HCT116 (cell line): ENCODE results near the gene CABP2.
"Not testable (repeated sequence)": the region's sequence is repeated elsewhere in the genome, so short reads cannot be mapped to it uniquely, and the experiment has no call there.

Experiments
- ATF3 ChIP-seq: IDR thresholded peaks from 2 replicates; pipeline ENCODE4 v1.6.1; 2012
- CTCF ChIP-seq, 3 experiments: fragments of 200-600 bp in 1 of 3; sonication (generic) in 1 of 3; IDR thresholded peaks in 2 of 3; conservative IDR thresholded peaks in 1 of 3; 2 replicates each; pipeline ENCODE4 v1.5.1; 2012 to 2017; ENCODE audit warnings: low read depth in 2 of 3, low read length in 2 of 3, antibody characterized with exemption in 1 of 3, borderline replicate concordance in 1 of 3, control low read depth in 1 of 3, mild to moderate bottlenecking in 1 of 3, mixed read lengths in 1 of 3, mixed run types in 1 of 3, moderate library complexity in 1 of 3; ENCODE audit not compliant: insufficient read depth in 1 of 3
- EZH2 ChIP-seq: fragments of 200-600 bp; sonication (generic); IDR thresholded peaks from 2 replicates; pipeline ENCODE4 v1.6.1; 2017; ENCODE audit warnings: antibody characterized with exemption, mixed run types
- EZH2phosphoT487 ChIP-seq: fragments of 200-600 bp; IDR thresholded peaks from 2 replicates; pipeline ENCODE4 v1.6.1; 2018; ENCODE audit warnings: antibody characterized with exemption, borderline replicate concordance
- POLR2A ChIP-seq: IDR thresholded peaks from 2 replicates; pipeline ENCODE4 v1.7.0; 2011; ENCODE audit warnings: borderline replicate concordance; ENCODE audit not compliant: insufficient read depth, insufficient read length; ENCODE audit errors: extremely low read depth
- RAD21 ChIP-seq: IDR thresholded peaks from 2 replicates; pipeline ENCODE4 v1.6.1; 2012; ENCODE audit warnings: low read depth, mild to moderate bottlenecking
- SIN3A ChIP-seq: IDR thresholded peaks from 2 replicates; pipeline ENCODE4 v1.6.1; 2012; ENCODE audit warnings: low read depth
- SP1 ChIP-seq: IDR thresholded peaks from 2 replicates; pipeline ENCODE4 v1.6.1; 2012; ENCODE audit warnings: low read depth
- ZBTB33 ChIP-seq: IDR thresholded peaks from 2 replicates; pipeline ENCODE4 v1.6.1; 2011; ENCODE audit warnings: mild to moderate bottlenecking, low read length, moderate library complexity; ENCODE audit not compliant: insufficient replicate concordance; ENCODE audit errors: extremely low read depth

GRCh38 chr11:67485873-67486361 is 37.3 kb downstream of the CABP2 start:
- not testable (repeated sequence) for TF ChIP-seq CTCF (IDR thresholded peaks at IDR 0.05 in 2 of 3, conservative IDR thresholded peaks at IDR 0.05 in 1 of 3; ENCODE audit: borderline replicate concordance in 1 of 3, insufficient read depth in 1 of 3, low read depth in 2 of 3, low read length in 2 of 3); POLR2A; EZH2; EZH2phosphoT487; SIN3A; RAD21; SP1; ATF3; ZBTB33
